ENCODE results near the gene UQCR10.

DNA sequence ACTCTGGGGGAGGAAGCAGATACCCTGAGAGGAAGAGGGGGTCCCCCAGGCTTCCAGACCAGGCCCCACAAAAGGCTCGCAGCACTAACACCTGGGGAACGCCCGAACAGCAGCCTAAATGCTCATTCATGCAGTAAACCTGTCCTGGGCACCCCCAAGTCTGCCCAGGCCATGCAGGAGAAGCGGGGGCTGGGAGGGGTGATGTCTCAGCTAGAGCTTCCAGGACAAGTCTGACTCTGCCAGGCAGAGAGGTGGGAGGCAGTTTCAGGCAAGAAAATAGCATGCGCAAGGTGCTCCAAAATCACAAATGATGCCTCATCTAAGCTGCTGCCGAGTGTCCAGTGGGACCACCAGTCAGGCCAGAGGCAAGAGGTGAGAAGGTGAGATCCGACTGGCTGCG is 32.8 kb upstream of the UQCR10 start:
- TF ChIP-seq, protein P1, sequence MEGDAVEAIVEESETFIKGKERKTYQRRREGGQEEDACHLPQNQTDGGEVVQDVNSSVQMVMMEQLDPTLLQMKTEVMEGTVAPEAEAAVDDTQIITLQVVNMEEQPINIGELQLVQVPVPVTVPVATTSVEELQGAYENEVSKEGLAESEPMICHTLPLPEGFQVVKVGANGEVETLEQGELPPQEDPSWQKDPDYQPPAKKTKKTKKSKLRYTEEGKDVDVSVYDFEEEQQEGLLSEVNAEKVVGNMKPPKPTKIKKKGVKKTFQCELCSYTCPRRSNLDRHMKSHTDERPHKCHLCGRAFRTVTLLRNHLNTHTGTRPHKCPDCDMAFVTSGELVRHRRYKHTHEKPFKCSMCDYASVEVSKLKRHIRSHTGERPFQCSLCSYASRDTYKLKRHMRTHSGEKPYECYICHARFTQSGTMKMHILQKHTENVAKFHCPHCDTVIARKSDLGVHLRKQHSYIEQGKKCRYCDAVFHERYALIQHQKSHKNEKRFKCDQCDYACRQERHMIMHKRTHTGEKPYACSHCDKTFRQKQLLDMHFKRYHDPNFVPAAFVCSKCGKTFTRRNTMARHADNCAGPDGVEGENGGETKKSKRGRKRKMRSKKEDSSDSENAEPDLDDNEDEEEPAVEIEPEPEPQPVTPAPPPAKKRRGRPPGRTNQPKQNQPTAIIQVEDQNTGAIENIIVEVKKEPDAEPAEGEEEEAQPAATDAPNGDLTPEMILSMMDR (IDR thresholded peaks at IDR 0.05 in 4 of 5, conservative IDR thresholded peaks at IDR 0.05 in 1 of 5): no peak
- no peak for TF ChIP-seq POLR2A (IDR thresholded peaks at IDR 0.05)

All from gastrocnemius medialis (tissue), 4 donors.